ENCODE measurements around the gene ADAMTS4.

The ADAMTS4 gene

GRCh38 chr1:161218301-161219077 is 19.6 kb upstream of the ADAMTS4 start:
- DNase-seq: peak; percentile 51

- DNase-seq: no peak
These were observed 19.0 kb upstream of the ADAMTS4 start for GRCh38 chr1:161217831-161218230.

DNA sequence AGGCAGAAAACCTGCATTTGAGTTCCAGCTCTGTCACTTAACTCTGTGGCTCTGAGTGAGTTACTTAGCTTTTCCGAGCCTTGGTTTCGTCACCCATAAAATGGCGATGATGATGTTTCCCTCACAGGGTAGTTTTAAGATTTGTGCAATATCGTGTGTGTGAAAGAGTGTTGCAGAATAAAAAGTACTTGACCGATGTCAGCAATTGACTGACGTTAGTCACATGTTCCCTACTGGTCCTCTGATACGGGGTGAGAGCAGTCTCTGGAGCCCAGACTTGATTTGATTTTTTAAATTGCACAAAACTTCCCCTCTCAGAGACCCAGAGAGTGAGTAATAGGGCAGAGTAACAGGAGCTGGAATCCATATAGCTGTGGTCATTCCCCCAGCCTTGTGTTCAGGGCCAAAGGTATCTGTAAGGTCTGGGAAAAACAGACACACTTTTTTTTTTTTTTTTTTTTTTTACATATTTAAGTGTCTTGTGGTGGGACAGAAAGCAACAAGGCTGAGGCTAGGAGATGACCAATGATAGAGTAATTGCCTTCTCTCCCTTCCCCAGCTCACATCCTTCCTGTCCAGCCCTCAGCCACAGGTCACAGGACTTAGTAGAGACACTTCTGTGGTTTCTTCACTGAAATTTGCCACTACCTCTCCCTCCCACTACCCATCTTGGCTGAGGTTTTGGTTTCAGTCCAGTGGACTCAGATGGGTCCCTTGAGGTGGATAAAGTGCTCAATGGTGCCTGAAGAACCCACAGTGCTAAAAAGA is 18.3 kb upstream of the ADAMTS4 start:
- no peak for DNase-seq

- peak; percentile 12 for DNase-seq
These were observed 16.2 kb upstream of the ADAMTS4 start, which contains the start of gene FCER1G for GRCh38 chr1:161215076-161215475. Gene FCER1G, plus strand, starts transcription at chr1:161215295. Its CDS starts 27 bp downstream, at chr1:161215322.

DNA sequence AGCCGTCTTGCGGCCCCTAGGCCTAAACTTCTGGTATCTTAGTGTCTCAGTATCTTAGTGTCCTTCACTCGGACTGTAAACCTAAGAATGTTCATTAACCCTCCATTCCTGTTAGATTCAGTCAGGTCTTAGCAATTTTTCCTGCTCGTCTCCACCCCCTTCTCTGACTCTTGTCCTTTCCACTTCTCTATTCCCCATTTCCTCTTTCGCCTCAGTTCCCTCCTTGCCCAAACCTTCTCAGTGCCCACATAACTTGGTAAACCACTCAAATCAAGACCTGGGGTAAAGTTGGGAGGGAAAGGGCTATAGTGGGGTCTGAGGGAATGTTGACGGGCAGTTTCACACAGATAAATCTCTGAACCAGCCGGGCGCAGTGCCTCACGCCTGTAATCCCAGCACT is 15.5 kb upstream of the ADAMTS4 start:
- no peak for DNase-seq

DNA sequence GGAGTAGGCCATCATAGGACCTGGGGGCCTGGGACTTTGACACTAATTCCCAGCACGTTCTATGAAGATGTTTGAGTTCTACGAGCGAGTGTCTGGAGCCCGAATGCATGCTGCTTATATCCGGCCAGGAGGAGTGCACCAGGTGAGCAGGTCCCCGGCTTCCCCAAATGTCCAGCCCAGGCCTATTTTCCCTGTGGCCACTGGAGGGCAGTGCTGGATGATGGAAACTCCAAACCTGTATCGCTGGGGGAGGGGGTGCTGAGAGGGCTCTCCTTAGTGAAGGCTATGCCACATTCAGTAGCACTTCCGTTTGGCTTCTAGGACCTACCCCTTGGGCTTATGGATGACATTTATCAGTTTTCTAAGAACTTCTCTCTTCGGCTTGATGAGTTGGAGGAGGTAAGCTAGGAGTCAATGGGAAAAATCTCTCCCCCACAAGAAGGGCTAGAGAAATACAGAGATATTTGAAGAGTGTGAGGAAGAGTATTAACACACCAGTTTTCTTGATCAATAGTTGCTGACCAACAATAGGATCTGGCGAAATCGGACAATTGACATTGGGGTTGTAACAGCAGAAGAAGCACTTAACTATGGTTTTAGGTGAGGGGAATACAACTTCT is 11.0 kb upstream of the ADAMTS4 start:
- peak; percentile 80 for DNase-seq

GRCh38 chr1:161207173-161207572 is 8.3 kb upstream of the ADAMTS4 start:
- no peak for DNase-seq

GRCh38 chr1:161206411-161207140 is 7.7 kb upstream of the ADAMTS4 start:
- DNase-seq: no peak

GRCh38 chr1:161201836-161202712 is 3.2 kb upstream of the ADAMTS4 start, which contains the start of gene NDUFS2:
Gene NDUFS2, plus strand, starts transcription at chr1:161202367. Its CDS starts 19 bp downstream, at chr1:161202386.
- peak; percentile 95 for DNase-seq

DNA sequence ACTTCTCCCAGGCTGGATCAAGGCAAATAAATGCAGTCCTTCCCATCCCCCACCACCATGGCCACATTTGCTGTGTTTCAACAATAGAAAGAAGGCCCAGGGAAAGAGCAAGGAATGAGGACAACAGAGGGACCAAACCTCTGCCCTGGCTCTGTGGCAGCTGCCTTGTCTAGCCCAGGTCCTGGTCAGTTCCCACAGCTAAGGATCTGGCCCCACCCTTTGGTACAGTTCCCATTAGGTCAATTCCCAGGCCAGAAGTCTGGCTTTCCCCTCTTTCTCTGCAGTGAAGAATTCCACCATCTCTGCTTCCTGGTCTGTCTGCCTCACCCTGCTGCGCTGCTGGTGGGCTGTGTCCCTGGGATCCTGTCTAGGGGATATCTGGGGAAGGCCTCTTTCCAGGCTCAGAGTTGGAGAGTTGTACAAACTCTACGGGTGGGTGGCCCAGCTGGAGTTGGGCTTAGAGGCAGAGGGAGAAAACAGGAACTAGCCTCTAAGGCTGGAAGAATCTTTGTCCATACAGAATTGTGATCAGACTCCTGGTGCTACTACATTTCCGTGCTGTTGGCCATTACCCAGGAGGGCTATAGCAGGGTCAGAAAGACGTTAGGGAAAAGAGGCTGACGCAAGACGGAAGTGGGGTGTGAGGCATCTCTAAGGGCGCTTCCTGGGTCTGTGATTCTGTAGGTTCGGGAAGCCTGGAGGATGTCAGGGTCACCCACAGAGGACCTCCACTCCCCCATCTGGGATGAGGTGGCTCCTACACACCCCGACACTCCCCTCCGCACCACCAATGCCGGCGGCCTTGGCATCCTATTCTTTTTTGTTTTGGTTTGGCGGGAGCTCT is 2.4 kb upstream of the ADAMTS4 start:
- no peak for DNase-seq

DNA sequence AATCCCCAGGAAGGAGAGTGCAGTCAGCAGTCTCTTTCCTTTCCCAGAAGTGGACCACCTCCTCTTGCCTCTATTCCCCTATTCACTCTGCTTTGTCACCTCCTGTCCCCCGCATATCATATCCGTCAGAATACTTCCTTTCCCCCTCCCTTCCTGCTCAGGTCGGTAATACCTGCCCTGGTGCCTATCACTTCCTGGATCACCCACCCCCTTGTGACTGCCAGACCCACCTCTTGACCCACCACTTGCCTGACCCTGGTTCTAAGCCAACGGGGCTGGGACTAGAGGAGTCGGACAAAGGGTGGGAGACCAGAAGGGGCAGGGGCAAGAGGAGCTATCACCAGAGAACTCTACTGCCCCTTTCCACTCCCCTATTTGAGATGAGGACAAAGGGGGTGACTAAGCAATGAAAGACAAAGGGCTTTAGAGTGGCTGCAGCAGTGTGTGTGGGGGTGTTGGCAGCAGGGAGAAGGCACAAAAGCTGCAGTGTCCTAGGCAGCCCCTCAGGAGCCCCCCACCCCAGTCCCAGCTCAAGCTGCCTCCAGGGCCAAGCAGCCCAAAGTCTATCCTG is 1.7 kb upstream of the ADAMTS4 start:
- no peak for DNase-seq

DNA sequence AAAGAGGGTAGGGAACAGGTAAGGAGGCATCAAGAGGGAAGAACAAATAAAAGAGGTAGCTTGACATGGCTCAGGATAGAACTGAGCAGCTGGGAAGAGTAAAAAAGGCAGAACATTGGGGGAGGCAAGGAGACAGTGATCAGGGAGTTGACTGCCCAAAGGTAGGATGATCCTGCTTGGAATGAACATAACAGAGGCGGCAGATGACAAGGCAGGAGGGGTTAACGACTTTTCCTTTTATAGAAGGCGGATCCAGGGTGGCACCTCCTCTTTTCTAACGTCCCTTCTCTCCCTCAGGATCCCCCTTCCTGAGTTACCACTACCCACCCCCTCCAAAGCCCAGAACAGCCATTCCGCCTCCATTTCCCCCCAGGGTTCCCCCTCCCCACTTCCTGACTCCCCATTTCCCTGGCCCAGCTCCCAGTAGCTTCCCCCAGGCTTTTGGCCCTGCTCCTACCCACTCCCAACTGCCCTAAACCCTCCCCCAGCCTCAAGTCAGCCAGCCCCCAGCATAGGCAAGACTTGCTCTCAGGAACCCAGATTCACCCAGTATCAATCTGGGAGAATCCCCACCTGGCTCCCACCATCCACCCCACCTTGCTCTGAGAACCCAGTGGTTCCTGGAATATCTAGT is 769 bp upstream of the ADAMTS4 start:
- no peak for DNase-seq

- DNase-seq: no peak
These were observed 509 bp downstream of the ADAMTS4 start for GRCh38 chr1:161198194-161198896.

- DNase-seq: no peak
These were observed 1.2 kb downstream of the ADAMTS4 start for GRCh38 chr1:161197560-161198193.

- DNase-seq: no peak
These were observed 2.1 kb downstream of the ADAMTS4 start for GRCh38 chr1:161196521-161197451.

GRCh38 chr1:161196111-161196510 is 2.7 kb downstream of the ADAMTS4 start:
- no peak for DNase-seq

DNA sequence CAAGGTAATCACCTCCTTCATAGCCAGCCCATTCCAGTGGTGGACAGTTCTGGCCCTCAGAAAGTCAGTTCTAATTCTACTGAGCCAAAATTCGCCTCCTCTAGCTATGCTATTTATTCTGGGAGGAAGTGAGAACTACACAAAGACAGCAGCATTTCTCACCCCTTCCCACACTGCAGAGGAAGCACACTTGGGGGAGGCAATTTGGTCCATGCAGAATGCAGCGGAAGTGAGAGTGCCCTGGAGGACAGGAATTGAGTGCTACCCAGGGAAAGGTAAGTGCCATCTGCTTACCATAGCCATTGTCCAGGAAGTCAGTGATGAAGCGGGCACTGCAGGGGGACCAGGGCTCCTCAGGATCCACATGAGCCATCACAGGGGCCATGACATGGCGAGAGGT is 3.7 kb downstream of the ADAMTS4 start:
- DNase-seq: peak; percentile 27
